Kidney epithelial cell (primary cell): ENCODE measurements around the gene CTCFL. TPM values are rescaled to one million over a fixed set of nuclear protein-coding genes. Genes with fewer than 3 reads are reported as not detected.

Experiments
- DNase-seq: peaks from one replicate; pipeline ENCODE4 v3.0.0-alpha.2; 2010; ENCODE audit warnings: low read depth
- H3K27me3 ChIP-seq: 2 replicates; pipeline ENCODE4 v1.6.0; 2011; ENCODE audit warnings: low read length; ENCODE audit not compliant: control insufficient read depth, insufficient read depth
- H3K36me3 ChIP-seq: 2 replicates; pipeline ENCODE4 v1.5.1; 2011; ENCODE audit warnings: low read length; ENCODE audit not compliant: control insufficient read depth, insufficient read depth
- H3K4me3 ChIP-seq: 2 replicates; pipeline ENCODE4 v1.5.1; 2011; ENCODE audit warnings: low read depth, mild to moderate bottlenecking, control low read depth, low read length
- CTCF ChIP-seq: IDR thresholded peaks from 2 replicates; pipeline ENCODE4 v1.5.1; 2011; ENCODE audit warnings: mild to moderate bottlenecking, moderate library complexity, low read length, control low read depth, inconsistent platforms; ENCODE audit not compliant: insufficient read depth, poor library complexity, severe bottlenecking
- total RNA-seq: library from RNA; depleted of rRNA; stranded (reverse); fragments of >200 nt; gene quantifications from 2 replicates; pipeline ENCODE4 v1.2.3, GENCODE V29; 2015

CTCFL gene
- total RNA-seq, 1 donor from 2014 or later, result 0.17 TPM

- no peak for DNase-seq
- H3K27me3 ChIP-seq, result peaks cover 34% of the 10 kb centered on the region
- no peak overlapping the region for H3K4me3 ChIP-seq
- TF ChIP-seq CTCF, result no peak
- no peaks in the 10 kb centered on the region for H3K36me3 ChIP-seq
These were observed 75.3 kb downstream of the CTCFL start for GRCh38 chr20:57449398-57450354.

- Histone ChIP-seq H3K27me3 (peaks cover 39% of the 10 kb centered on the region), H3K36me3 (no peaks in the 10 kb centered on the region), H3K4me3 (no peak overlapping the region)
- TF ChIP-seq CTCF, result no peak
- no peak for DNase-seq
These were observed 76.1 kb downstream of the CTCFL start for GRCh38 chr20:57448764-57449354.

Other genes starting within 250 kb of the CTCFL start
- gene SPO11, start 195.3 kb downstream of the CTCFL start, total RNA-seq, result not detected in 2 replicates
- 42.9 and 53.8 TPM in 2 replicates for gene RAE1, start 173.9 kb downstream of the CTCFL start, total RNA-seq
- gene RBM38, start 133.7 kb downstream of the CTCFL start, total RNA-seq, result 42.8 and 53.5 TPM in 2 replicates
- under 0.01 TPM in 1 of 2 replicates, not detected in the other for gene PCK1, start 36.0 kb upstream of the CTCFL start, total RNA-seq
- 0.07 TPM in 1 of 2 replicates, not detected in the other for gene ZBP1, start 95.3 kb upstream of the CTCFL start, total RNA-seq
- gene PMEPA1, start 184.9 kb upstream of the CTCFL start, total RNA-seq, result 244 and 255 TPM in 2 replicates